Progenitor cell of endocrine pancreas (in vitro differentiated cells): ENCODE measurements around the gene CLASP1. TPM values are rescaled to one million over a fixed set of nuclear protein-coding genes. Genes with fewer than 3 reads are reported as not detected.
"Not testable (repeated sequence)": the region's sequence is repeated elsewhere in the genome, so short reads cannot be mapped to it uniquely, and the experiment has no call there.

Source experiments
- DNase-seq: peaks from one replicate; pipeline ENCODE4 v3.0.0; 2021; ENCODE audit warnings: low spot score; ENCODE audit not compliant: unreplicated experiment
- H3K27ac Mint-ChIP-seq: 2 replicates; pipeline ENCODE4 v1.8.0; 2021; ENCODE audit warnings: mild to moderate bottlenecking, moderate library complexity, mixed read lengths
- H3K27me3 Mint-ChIP-seq: 2 replicates; pipeline ENCODE4 v1.8.0; 2021; ENCODE audit warnings: mixed read lengths
- H3K36me3 Mint-ChIP-seq: 2 replicates; pipeline ENCODE4 v1.8.0; 2022; ENCODE audit warnings: mixed read lengths; ENCODE audit not compliant: insufficient read depth
- H3K4me1 Mint-ChIP-seq: 2 replicates; pipeline ENCODE4 v1.8.0; 2021; ENCODE audit warnings: low read depth, mixed read lengths
- H3K4me3 Mint-ChIP-seq: 2 replicates; pipeline ENCODE4 v1.8.0; 2021; ENCODE audit warnings: low read depth, mild to moderate bottlenecking, moderate library complexity, mixed read lengths
- H3K9me3 Mint-ChIP-seq: 2 replicates; pipeline ENCODE4 v1.8.0; 2021; ENCODE audit warnings: low read depth, mixed read lengths
- CTCF ChIP-seq: fragments of 200-600 bp; sonication (generic); IDR thresholded peaks from one replicate; pipeline ENCODE4 v1.5.0; 2021; ENCODE audit warnings: antibody characterized with exemption, mild to moderate bottlenecking; ENCODE audit not compliant: unreplicated experiment
- total RNA-seq: library from RNA; stranded (reverse); gene quantifications from 2 replicates; pipeline ENCODE4 v1.2.1, GENCODE V29; 2021

Gene CLASP1
- total RNA-seq, 1 donor from 2014 or later = 102 TPM

- Mint-ChIP-seq H3K27ac (peak overlapping the region; percentile 84), H3K9me3 (no peaks in the 10 kb centered on the region), H3K36me3 (peaks cover 2% of the 10 kb centered on the region), H3K27me3 (no peaks in the 10 kb centered on the region), H3K4me1 (peaks cover 12% of the 10 kb centered on the region), H3K4me3 (no peak overlapping the region)
- no peak for TF ChIP-seq CTCF
- DNase-seq = no peak
These were observed 168.4 kb downstream of the CLASP1 start for GRCh38 chr2:121480826-121481225.

GRCh38 chr2:121479882-121480522, 169.3 kb downstream of the CLASP1 start:
- H3K4me3 Mint-ChIP-seq = no peak overlapping the region
- no peak for DNase-seq
- peaks cover 13% of the 10 kb centered on the region for H3K4me1 Mint-ChIP-seq
- H3K27me3 Mint-ChIP-seq = no peaks in the 10 kb centered on the region
- TF ChIP-seq CTCF = no peak
- no peaks in the 10 kb centered on the region for H3K9me3 Mint-ChIP-seq
- no peak overlapping the region for H3K27ac Mint-ChIP-seq
- peaks cover 2% of the 10 kb centered on the region for H3K36me3 Mint-ChIP-seq

GRCh38 chr2:121478996-121479745, 170.1 kb downstream of the CLASP1 start:
- H3K27ac Mint-ChIP-seq = peak overlapping the region; percentile 79
- no peak for DNase-seq
- H3K9me3 Mint-ChIP-seq = no peaks in the 10 kb centered on the region
- no peak overlapping the region for H3K4me3 Mint-ChIP-seq
- no peaks in the 10 kb centered on the region for H3K27me3 Mint-ChIP-seq
- no peaks in the 10 kb centered on the region for H3K36me3 Mint-ChIP-seq
- TF ChIP-seq CTCF = no peak
- peaks cover 20% of the 10 kb centered on the region for H3K4me1 Mint-ChIP-seq

GRCh38 chr2:121478358-121478995, 170.8 kb downstream of the CLASP1 start:
- not testable (repeated sequence) for H3K4me3 Mint-ChIP-seq, H3K36me3 Mint-ChIP-seq, H3K27me3 Mint-ChIP-seq, H3K9me3 Mint-ChIP-seq, DNase-seq, H3K27ac Mint-ChIP-seq
- peaks cover 20% of the 10 kb centered on the region for H3K4me1 Mint-ChIP-seq

- Mint-ChIP-seq H3K27me3 (no peaks in the 10 kb centered on the region), H3K27ac (no peak overlapping the region), H3K9me3 (no peaks in the 10 kb centered on the region), H3K4me1 (peaks cover 22% of the 10 kb centered on the region), H3K4me3 (no peak overlapping the region), H3K36me3 (no peaks in the 10 kb centered on the region)
- no peak for DNase-seq
- no peak for TF ChIP-seq CTCF
These were observed 172.6 kb downstream of the CLASP1 start for GRCh38 chr2:121476684-121477083.
